Liver (tissue), 9 donors: ENCODE measurements around the gene NYNRIN. TPM values are rescaled to one million over a fixed set of nuclear protein-coding genes. Genes with fewer than 3 reads are reported as not detected.
A peak's percentile ranks its signal among the peaks of the same experiment; 100 is the strongest.

Source experiments
- DNase-seq: peaks from one replicate; pipeline ENCODE4 v3.0.0-alpha.2; 2017; ENCODE audit warnings: low spot score
- H3K27ac ChIP-seq, 2 donors: one replicate each; pipeline ENCODE4 v1.7.0; 2013; ENCODE audit warnings: inconsistent platforms in 2 of 2, low read length in 2 of 2, control low read depth in 1 of 2, low read depth in 1 of 2, mild to moderate bottlenecking in 1 of 2
- H3K27me3 ChIP-seq, 4 donors: one replicate each; pipeline versions ENCODE4 v1.6.1 to v1.7.0; 2013; ENCODE audit warnings: low read length in 3 of 4, inconsistent platforms in 1 of 4, mild to moderate bottlenecking in 1 of 4, moderate library complexity in 1 of 4; ENCODE audit not compliant: control insufficient read depth in 4 of 4, insufficient read depth in 4 of 4
- H3K36me3 ChIP-seq, 4 donors: one replicate each; pipeline versions ENCODE4 v1.6.1 to v1.7.0; 2013; ENCODE audit warnings: low read length in 3 of 4, mild to moderate bottlenecking in 3 of 4, low read depth in 1 of 4, moderate library complexity in 1 of 4; ENCODE audit not compliant: control insufficient read depth in 4 of 4, insufficient read depth in 3 of 4
- H3K4me1 ChIP-seq, 4 donors: one replicate each; pipeline versions ENCODE4 v1.6.1 to v1.7.0; 2013; ENCODE audit warnings: low read length in 3 of 4, mild to moderate bottlenecking in 3 of 4, moderate library complexity in 1 of 4; ENCODE audit not compliant: control insufficient read depth in 4 of 4, insufficient read depth in 4 of 4
- H3K4me3 ChIP-seq, 3 donors: one replicate each; pipeline versions ENCODE4 v1.6.1 to v1.7.0; 2013; ENCODE audit warnings: low read length in 3 of 3, control low read depth in 1 of 3, low read depth in 1 of 3, mild to moderate bottlenecking in 1 of 3
- H3K9ac ChIP-seq, 2 donors: one replicate each; pipeline ENCODE4 v1.7.0; 2013; ENCODE audit warnings: low read length in 2 of 2, mild to moderate bottlenecking in 2 of 2, moderate library complexity in 2 of 2, control low read depth in 1 of 2, low read depth in 1 of 2
- H3K9me3 ChIP-seq, 4 donors: one replicate each; pipeline versions ENCODE4 v1.6.1 to v1.7.0; 2013; ENCODE audit warnings: low read length in 3 of 4; ENCODE audit not compliant: control insufficient read depth in 4 of 4
- FOXA1 ChIP-seq: IDR thresholded peaks from 2 replicates; pipeline ENCODE4 v1.6.1; 2016; ENCODE audit warnings: antibody characterized with exemption
- GABPA ChIP-seq, 2 donors: IDR thresholded peaks in 1 of 2; conservative IDR thresholded peaks in 1 of 2; 2 replicates each; pipeline ENCODE4 v1.6.1; 2016; ENCODE audit warnings: antibody characterized with exemption in 2 of 2, mild to moderate bottlenecking in 1 of 2, moderate library complexity in 1 of 2
- HNF4A ChIP-seq, 2 donors: conservative IDR thresholded peaks; 2 replicates each; pipeline ENCODE4 v1.6.1; 2016; ENCODE audit warnings: antibody characterized with exemption in 2 of 2, mild to moderate bottlenecking in 2 of 2
- HNF4G ChIP-seq: IDR thresholded peaks from 2 replicates; pipeline ENCODE4 v1.6.1; 2016; ENCODE audit warnings: antibody characterized with exemption
- JUND ChIP-seq, 2 donors: IDR thresholded peaks; 2 replicates each; pipeline ENCODE4 v1.6.1; 2016; ENCODE audit warnings: antibody characterized with exemption in 2 of 2
- NR2F2 ChIP-seq: IDR thresholded peaks from 2 replicates; pipeline ENCODE4 v1.6.1; 2016; ENCODE audit warnings: antibody characterized with exemption
- RAD21 ChIP-seq, 2 donors: IDR thresholded peaks; 2 replicates each; pipeline ENCODE4 v1.6.1; 2016; ENCODE audit warnings: antibody characterized with exemption in 2 of 2, mild to moderate bottlenecking in 2 of 2
- RXRA ChIP-seq, 2 donors: IDR thresholded peaks; 2 replicates each; pipeline ENCODE4 v1.6.1; 2017 to 2018; ENCODE audit warnings: antibody characterized with exemption in 2 of 2, mild to moderate bottlenecking in 1 of 2
- SP1 ChIP-seq: IDR thresholded peaks from 2 replicates; pipeline ENCODE4 v1.6.1; 2018; ENCODE audit warnings: antibody characterized with exemption, mild to moderate bottlenecking
- TAF1 ChIP-seq: conservative IDR thresholded peaks from 2 replicates; pipeline ENCODE4 v1.6.1; 2016; ENCODE audit warnings: antibody characterized with exemption, mild to moderate bottlenecking
- WGBS: extraction: QIAGEN DNeasy Blood & Tissue Kit; methylation state at CpG from one replicate; pipeline ENCODE4 v1.1.7; 2013; 5-methylcytosine and 5-hydroxymethylcytosine counted together
- polyA plus RNA-seq, 2 donors: library from polyadenylated mRNA; stranded (reverse) in 1 of 2; unstranded in 1 of 2; fragments of 200-250 nt in 1 of 2; fragments of >200 nt in 1 of 2; fragmentation: Nextera tagmentation in 1 of 2; extraction: Ambion mirVana in 1 of 2; gene quantifications; one replicate each; pipeline versions ENCODE4 v1.2.1 to v1.2.3, GENCODE V29; 2013 to 2015
- total RNA-seq, 2 donors: library from RNA; depleted of rRNA; stranded (reverse); fragments of >200 nt; gene quantifications; one replicate each; pipeline ENCODE4 v1.2.3, GENCODE V29; 2014
- TF ChIP-seq, protein P1 (sequence below): fragments of 150-350 bp; IDR thresholded peaks from 2 replicates; pipeline ENCODE4 v1.5.1; 2017; ENCODE audit warnings: improper control_type of control experiment, low read depth, low read length; ENCODE audit not compliant: missing input control
- TF ChIP-seq, protein P2 (sequence below): IDR thresholded peaks from 2 replicates; pipeline ENCODE4 v1.6.1; 2016; ENCODE audit warnings: antibody characterized with exemption, mild to moderate bottlenecking
- TF ChIP-seq, protein P3 (sequence below): IDR thresholded peaks from 2 replicates; pipeline ENCODE4 v1.6.1; 2016; ENCODE audit warnings: antibody characterized with exemption
- TF ChIP-seq, protein P4 (sequence below): IDR thresholded peaks from 2 replicates; pipeline ENCODE4 v1.6.1; 2016; ENCODE audit warnings: antibody characterized with exemption
- TF ChIP-seq, protein P5 (sequence below): IDR thresholded peaks from 2 replicates; pipeline ENCODE4 v1.6.1; 2016; ENCODE audit warnings: antibody characterized with exemption
- donor health status: healthy.
- donor health status: healthy.
- donor health status: healthy.
- donor health status: healthy.
- donor health status: healthy.

NYNRIN gene
- total and polyA plus RNA-seq, 4 donors: 0.89 to 11.0 (median 1.8) TPM

DNA sequence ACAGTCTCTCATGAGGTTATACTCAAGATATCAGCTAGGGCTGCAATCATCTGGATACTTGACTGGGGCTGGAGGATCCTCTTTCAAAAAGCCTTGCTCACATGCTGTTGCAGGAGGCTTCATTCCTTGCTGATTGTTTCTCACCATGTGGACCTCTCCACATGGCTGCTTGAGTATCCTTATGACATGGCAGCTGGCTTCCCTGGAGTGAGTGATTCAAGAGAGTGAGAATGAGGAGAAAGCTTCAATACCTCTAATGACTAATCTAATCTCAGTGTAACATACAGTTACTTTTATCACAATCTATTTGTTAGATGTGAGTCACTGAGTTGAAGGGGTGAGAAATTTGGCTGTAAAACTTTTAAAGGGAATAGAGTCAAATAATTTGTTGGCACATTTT lies 58.2 kb downstream of the NYNRIN start:
- Histone ChIP-seq H3K4me1 (no peaks in the 10 kb centered on the region), H3K27me3 (no peaks in the 10 kb centered on the region), H3K36me3 (no peaks in the 10 kb centered on the region), H3K9ac (no peak overlapping the region), H3K4me3 (no peak overlapping the region), H3K27ac (no peak overlapping the region), H3K9me3 (no peaks in the 10 kb centered on the region)
- no peak for DNase-seq
- TF ChIP-seq HNF4A (conservative IDR thresholded peaks at IDR 0.05): no peak
- TF ChIP-seq SP1: no peak
- no peak for TF ChIP-seq GABPA (IDR thresholded peaks at IDR 0.05 in 1 of 2, conservative IDR thresholded peaks at IDR 0.05 in 1 of 2)
- TF ChIP-seq, protein P1, sequence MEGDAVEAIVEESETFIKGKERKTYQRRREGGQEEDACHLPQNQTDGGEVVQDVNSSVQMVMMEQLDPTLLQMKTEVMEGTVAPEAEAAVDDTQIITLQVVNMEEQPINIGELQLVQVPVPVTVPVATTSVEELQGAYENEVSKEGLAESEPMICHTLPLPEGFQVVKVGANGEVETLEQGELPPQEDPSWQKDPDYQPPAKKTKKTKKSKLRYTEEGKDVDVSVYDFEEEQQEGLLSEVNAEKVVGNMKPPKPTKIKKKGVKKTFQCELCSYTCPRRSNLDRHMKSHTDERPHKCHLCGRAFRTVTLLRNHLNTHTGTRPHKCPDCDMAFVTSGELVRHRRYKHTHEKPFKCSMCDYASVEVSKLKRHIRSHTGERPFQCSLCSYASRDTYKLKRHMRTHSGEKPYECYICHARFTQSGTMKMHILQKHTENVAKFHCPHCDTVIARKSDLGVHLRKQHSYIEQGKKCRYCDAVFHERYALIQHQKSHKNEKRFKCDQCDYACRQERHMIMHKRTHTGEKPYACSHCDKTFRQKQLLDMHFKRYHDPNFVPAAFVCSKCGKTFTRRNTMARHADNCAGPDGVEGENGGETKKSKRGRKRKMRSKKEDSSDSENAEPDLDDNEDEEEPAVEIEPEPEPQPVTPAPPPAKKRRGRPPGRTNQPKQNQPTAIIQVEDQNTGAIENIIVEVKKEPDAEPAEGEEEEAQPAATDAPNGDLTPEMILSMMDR: no peak
- TF ChIP-seq HNF4G: no peak
- TF ChIP-seq RAD21 (IDR thresholded peaks at IDR 0.05): no peak

DNA sequence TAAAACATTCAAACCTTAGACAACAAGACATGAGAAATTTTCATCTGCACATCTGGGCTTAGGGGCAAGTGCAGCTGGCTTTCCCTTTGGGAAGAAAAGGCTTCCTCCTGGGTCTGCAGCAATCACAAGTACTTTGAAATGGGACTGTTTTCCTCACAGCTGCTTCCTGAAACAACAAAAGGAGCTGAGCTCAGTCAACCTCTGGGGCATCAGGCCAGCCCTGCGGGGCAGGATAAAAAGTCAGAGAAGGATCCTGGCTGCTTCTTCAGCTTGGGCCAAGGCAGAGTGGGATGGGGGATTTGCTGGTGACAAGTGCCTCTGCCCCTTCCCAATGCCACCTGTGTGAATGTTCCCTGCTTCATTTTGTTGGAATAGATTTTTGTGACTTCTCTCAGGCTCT lies 59.9 kb downstream of the NYNRIN start:
- H3K27ac ChIP-seq: no peak overlapping the region

DNA sequence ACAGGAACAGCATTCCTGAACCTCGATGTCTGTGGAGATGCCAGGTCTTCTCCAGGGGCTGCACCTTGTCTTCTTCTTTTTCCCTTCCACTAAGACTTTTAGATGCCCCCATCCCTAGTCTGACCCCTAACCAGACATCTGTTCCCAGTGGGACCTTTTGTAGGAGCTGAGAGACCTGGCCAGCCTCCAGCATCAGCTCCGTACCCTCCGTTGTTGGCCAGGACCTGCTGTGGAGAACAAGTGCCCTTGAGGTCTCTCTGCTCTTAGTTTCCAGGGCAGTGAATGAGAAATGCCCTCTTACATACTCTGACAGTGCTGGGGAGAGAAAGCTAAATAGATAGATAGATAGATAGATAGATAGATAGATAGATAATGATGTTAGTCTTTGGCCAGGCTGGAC lies 60.5 kb downstream of the NYNRIN start:
- Histone ChIP-seq H3K36me3 (no peaks in the 10 kb centered on the region), H3K27me3 (no peaks in the 10 kb centered on the region), H3K9me3 (no peaks in the 10 kb centered on the region), H3K4me3 (no peak overlapping the region), H3K4me1 (no peaks in the 10 kb centered on the region), H3K9ac (no peak overlapping the region), H3K27ac (no peak overlapping the region)
- DNase-seq: no peak
- 88% methylated on average over 3 of the region's 3 CpGs for WGBS
- no peak for TF ChIP-seq RXRA (IDR thresholded peaks at IDR 0.05)
- TF ChIP-seq TAF1: no peak
- no peak for TF ChIP-seq HNF4G
- no peak for TF ChIP-seq FOXA1
- TF ChIP-seq, protein P2, sequence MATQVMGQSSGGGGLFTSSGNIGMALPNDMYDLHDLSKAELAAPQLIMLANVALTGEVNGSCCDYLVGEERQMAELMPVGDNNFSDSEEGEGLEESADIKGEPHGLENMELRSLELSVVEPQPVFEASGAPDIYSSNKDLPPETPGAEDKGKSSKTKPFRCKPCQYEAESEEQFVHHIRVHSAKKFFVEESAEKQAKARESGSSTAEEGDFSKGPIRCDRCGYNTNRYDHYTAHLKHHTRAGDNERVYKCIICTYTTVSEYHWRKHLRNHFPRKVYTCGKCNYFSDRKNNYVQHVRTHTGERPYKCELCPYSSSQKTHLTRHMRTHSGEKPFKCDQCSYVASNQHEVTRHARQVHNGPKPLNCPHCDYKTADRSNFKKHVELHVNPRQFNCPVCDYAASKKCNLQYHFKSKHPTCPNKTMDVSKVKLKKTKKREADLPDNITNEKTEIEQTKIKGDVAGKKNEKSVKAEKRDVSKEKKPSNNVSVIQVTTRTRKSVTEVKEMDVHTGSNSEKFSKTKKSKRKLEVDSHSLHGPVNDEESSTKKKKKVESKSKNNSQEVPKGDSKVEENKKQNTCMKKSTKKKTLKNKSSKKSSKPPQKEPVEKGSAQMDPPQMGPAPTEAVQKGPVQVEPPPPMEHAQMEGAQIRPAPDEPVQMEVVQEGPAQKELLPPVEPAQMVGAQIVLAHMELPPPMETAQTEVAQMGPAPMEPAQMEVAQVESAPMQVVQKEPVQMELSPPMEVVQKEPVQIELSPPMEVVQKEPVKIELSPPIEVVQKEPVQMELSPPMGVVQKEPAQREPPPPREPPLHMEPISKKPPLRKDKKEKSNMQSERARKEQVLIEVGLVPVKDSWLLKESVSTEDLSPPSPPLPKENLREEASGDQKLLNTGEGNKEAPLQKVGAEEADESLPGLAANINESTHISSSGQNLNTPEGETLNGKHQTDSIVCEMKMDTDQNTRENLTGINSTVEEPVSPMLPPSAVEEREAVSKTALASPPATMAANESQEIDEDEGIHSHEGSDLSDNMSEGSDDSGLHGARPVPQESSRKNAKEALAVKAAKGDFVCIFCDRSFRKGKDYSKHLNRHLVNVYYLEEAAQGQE: no peak
- TF ChIP-seq GABPA (IDR thresholded peaks at IDR 0.05 in 1 of 2, conservative IDR thresholded peaks at IDR 0.05 in 1 of 2): no peak
- TF ChIP-seq, protein P3, sequence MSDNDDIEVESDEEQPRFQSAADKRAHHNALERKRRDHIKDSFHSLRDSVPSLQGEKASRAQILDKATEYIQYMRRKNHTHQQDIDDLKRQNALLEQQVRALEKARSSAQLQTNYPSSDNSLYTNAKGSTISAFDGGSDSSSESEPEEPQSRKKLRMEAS: no peak
- TF ChIP-seq, protein P4, sequence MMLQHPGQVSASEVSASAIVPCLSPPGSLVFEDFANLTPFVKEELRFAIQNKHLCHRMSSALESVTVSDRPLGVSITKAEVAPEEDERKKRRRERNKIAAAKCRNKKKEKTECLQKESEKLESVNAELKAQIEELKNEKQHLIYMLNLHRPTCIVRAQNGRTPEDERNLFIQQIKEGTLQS: no peak
- TF ChIP-seq, protein P5, sequence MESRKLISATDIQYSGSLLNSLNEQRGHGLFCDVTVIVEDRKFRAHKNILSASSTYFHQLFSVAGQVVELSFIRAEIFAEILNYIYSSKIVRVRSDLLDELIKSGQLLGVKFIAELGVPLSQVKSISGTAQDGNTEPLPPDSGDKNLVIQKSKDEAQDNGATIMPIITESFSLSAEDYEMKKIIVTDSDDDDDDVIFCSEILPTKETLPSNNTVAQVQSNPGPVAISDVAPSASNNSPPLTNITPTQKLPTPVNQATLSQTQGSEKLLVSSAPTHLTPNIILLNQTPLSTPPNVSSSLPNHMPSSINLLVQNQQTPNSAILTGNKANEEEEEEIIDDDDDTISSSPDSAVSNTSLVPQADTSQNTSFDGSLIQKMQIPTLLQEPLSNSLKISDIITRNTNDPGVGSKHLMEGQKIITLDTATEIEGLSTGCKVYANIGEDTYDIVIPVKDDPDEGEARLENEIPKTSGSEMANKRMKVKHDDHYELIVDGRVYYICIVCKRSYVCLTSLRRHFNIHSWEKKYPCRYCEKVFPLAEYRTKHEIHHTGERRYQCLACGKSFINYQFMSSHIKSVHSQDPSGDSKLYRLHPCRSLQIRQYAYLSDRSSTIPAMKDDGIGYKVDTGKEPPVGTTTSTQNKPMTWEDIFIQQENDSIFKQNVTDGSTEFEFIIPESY: no peak
- TF ChIP-seq JUND (IDR thresholded peaks at IDR 0.05): no peak
- TF ChIP-seq, protein P1: no peak

More for the DNA sequence above, 59.9 kb downstream of the NYNRIN start:
- no peak for DNase-seq
- no peaks in the 10 kb centered on the region for H3K4me1 ChIP-seq
- no peaks in the 10 kb centered on the region for H3K27me3 ChIP-seq
- no peaks in the 10 kb centered on the region for H3K9me3 ChIP-seq
- peak; percentile 35 for TF ChIP-seq NR2F2
- TF ChIP-seq, protein P5: no peak
- H3K4me3 ChIP-seq: no peak overlapping the region
- no peak overlapping the region for H3K9ac ChIP-seq
- no peaks in the 10 kb centered on the region for H3K36me3 ChIP-seq
- 91% methylated on average over 1 of the region's 1 CpG for WGBS
